ENCODE data around the gene CALML6.
"Not testable (repeated sequence)": the region's sequence is repeated elsewhere in the genome, so short reads cannot be mapped to it uniquely, and the experiment has no call there.

The CALML6 gene

DNA sequence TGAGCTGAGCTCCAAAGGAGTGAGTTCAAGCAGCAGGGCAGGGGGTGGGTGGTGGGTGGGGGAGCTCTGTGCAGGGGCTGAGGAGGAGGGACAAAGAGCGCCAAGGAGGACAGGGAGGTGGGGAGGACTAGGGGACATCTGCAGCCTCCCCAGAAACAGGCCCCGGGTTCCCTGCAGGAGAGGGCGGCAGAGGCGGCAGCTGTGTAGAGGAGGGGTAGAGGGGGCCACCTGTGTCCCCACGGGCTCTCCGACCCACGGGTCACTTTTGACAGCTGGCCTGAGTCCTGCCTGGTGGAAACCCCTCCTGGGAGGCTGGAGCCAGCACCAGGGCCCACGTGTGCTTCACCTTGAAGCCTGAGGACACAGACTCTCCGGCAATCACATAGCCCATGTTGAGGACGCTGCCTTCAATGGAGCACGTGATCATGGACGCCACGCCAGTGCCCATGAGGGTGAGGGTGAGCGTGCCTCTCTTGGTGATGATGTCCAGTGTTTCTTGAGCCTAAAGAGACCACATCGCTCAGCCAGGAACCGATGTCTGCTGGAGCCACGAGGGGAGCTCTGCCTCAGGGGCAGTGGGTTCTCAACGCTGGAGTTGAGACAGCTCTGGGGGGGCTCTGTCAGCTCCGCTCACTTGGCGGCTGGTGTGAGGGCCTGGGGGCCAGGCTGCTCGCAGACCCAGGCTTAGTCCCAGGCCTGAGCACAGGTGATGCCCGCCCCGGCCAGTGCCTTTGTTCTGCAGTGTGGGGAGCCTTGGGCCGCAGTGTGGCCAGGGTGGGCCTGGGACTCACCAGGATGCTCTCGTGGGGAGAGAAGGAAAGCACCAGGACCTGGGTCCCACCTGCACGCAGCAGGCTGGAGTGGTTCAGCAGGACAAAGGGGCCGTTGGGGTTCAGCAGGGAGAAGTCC, 10.6 kb downstream of the CALML6 start:
- no peak for DNase-seq (ENCODE audit: low read depth in 2 of 2)

DNA sequence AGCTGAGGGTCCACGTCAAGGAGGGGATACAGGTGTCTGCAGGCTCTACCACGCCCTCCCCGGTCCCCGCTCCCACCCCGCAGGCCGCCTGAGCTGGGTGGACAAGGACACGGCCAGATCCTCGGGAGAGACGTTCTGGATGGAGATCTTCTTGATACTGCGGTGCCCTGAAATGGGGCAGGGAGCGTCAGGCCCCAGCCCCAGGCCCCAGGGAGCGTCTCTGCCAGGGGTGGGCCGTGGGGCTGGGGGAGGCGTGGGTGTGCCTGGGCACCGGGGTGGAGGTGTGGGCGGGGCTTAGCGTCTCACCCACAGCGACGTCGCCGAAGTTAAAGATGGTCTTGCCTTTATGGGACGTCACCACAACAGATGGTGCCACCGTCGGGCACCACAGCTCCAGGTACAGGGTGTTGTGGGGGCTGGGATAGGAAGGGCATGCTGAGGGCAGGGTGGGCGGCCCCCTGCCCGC, 11.3 kb downstream of the CALML6 start:
- DNase-seq (ENCODE audit: low read depth in 2 of 2), result no peak

DNA sequence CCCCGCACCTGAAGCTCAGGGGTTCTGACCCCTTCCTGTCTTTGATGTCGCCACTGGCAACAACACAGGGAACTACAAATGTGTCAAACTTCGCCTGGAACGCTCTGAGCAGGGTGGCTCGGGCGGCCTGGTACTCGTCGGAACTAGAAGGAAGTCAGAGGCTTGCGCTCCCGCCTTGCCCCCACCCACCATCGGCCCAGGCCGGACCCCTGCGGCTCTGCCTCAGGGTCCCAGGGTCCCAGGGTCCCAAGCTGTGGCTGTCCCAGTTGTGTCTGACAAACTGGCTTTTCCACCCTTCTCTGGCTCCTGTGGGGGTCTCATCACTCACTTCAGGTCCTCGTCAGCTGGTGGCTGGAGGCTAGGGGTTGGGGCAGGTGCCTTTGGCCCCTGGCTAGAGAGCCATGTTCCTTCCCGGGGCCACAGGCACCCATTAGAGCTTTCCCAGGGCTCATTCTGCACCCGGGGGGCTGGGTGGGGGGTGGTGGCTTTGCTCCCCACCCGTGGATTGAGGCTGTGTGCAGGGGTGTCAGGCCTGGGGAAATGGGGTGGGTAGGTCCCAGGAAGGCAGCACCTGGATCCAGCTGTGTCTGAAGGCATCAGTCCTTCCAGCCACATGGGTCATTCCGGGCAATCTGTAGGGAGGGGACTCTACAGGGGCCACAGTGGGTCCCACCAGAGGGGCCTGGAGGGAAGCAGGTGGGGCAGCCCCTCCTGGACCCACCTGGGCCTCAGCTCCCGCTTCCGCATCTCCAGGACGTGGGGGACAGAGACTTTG, 12.0 kb downstream of the CALML6 start:
- DNase-seq (ENCODE audit: low read depth in 2 of 2), result no peak

DNA sequence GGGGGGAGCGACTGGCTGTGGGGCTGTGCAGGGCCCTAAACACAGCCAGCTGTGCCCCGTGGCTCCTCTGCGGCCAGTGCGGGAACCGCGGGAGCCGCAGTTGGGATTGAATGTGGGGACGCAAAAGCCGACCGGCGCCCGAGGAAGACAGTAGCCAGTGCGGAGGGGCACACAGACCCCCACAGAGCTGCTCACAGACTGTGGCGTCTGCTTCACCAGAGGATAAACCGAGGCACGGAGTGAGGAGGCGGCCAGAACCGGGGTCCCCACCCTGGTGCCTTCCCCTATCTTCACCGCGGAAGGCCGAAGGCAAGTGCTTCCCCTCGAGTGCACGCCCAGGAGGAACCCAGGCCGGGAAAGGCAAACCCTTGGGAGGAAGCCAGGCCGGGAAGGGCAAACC, 12.7 kb downstream of the CALML6 start:
- DNase-seq (ENCODE audit: low read depth in 2 of 2), result no peak

DNA sequence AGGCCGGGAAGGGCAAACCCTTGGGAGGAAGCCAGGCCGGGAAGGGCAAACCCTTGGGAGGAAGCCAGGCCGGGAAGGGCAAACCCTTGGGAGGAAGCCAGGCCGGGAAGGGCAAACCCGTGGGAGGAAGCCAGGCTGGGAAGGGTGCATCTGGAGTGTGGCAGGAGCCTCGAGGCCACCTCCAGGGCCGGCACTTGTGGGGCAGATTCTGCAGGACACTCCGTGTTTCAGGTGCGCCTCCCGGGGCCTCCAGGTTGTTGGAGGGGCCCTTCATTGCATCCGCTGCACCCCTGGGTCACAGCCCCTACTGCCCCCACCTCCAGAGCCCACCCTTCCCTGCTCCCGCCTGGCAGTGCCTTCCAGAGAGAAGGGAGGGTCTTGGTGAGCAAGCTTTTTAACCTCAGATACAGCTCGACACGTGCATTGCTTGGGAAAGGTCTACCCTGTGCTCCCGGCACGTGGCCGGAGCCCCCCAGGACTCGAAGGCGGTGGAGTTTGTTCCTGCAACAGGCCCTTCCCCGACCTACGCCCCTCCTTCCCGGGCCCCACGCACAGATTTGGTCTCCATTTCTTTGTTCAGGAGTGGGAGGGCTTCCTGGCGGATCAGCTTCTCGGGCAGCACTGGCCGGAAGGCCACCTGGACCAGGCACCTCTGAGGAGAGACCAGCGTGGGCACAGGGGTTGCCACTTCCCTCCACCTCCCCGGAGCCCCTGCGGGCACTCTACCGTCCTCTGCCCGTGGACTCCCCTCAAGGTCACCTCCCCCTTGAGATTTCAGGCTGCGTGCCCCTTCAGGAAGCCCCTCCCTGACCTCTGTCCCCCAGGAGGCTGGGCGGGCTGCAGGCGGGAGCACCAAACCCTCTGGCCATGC, 13.4 kb downstream of the CALML6 start:
- DNase-seq (ENCODE audit: low read depth in 2 of 2), result no peak

DNA sequence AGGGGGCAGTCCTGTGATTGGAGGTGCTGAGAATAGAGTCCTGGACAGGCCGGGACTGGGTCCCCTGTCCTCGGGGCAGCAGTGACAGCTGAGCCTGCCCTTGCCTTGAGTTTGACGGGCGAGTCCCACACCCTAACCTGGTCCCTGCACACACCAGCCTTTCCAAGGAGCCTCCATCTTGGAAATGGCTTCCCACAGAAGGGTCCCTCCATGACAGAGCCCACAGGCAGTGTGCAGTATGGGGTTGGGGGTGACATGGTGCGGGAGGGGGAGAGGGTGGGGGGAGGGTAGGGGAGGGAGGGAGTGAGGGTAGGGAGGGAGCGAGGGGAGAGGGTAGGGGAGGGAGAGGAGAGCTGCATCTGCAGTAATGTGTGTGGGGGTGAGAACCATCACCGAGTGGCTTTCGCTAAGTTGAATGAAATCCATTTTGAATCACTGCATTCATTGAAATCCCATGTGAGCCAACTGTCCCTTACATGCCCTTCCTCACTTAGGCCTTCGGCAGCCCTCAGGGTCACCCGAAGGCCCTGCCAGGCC, 14.1 kb downstream of the CALML6 start:
- DNase-seq (ENCODE audit: low read depth in 2 of 2), result no peak

DNA sequence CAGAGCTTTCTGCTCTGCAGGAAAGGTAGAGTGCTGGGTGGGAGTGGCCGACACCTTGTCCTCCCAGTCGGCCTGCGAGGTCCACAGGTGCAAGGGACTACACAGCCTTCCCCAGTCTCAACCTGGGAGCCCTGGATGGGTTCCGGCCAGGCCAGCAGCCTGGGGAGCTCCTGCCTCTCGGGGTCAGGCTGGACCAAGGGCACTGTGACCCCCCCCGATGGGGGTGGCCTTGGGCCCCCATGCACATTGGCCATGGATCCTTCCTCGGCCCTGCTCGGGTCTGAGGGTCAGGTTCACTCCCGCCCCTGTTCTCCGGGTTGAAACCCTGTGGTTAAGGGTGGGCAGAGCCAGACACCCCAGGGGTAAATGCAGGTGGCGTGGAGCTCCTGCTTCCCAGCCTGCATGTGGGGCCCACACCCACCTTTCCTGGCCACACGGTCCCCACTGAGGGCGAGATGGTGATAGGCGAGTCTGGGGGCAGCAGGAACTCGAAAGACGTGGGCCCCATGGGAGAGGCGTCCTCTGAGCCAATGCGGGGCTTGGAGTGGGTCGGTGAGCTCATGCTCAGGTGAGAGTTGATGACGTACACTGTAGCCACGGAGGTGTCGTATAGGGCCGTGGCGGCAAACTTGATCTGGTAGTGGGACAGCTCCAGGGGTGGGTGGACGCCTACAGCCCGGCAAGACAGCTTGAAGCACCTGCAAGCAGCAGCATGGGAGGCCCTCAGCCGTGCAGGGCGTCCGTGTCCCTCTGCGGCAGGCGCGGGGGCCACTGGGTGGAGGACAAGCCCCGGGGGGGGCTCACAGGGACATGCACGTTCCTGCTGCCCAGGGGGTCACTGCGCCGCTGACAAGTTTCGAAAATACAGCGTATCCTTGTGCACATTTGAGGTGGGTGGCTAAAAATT, 14.8 kb downstream of the CALML6 start:
- no peak for DNase-seq (ENCODE audit: low read depth in 2 of 2)

DNA sequence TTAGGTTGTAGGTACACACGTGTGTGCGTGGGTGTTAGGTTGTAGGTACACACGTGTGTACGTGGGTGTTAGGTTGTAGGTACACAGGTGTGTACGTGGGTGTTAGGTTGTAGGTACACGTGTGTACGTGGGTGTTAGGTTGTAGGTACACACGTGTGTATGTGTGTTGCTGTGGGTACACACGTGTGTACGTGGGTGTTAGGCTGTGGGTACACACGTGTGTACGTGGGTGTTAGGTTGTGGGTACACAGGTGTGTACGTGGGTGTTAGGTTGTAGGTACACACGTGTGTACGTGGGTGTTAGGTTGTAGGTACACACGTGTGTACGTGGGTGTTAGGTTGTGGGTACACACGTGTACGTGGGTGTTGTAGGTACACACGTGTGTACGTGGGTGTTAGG, 19.8 kb downstream of the CALML6 start:
- not testable (repeated sequence) for DNase-seq (ENCODE audit: low read depth in 2 of 2)

DNA sequence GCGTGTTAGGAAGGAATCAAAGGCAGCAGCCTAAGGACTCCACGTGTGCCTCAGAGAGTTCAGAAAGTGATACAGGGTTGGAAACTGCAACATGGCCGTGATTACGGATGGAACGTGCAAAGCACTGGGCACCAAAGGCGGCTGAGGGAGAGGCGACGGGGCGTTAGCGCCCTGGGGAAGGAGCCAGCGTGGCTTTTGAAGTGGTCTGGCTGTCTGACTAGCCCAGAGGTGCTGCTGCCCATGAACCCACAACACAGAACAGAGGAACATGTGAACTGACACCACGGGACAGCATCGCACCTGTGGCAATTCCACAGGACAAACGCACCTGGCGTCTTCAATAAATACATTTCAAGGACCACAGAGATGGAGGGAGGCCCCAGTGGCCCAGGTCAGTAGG, 22.0 kb downstream of the CALML6 start:
- DNase-seq (ENCODE audit: low read depth in 2 of 2), result no peak

DNA sequence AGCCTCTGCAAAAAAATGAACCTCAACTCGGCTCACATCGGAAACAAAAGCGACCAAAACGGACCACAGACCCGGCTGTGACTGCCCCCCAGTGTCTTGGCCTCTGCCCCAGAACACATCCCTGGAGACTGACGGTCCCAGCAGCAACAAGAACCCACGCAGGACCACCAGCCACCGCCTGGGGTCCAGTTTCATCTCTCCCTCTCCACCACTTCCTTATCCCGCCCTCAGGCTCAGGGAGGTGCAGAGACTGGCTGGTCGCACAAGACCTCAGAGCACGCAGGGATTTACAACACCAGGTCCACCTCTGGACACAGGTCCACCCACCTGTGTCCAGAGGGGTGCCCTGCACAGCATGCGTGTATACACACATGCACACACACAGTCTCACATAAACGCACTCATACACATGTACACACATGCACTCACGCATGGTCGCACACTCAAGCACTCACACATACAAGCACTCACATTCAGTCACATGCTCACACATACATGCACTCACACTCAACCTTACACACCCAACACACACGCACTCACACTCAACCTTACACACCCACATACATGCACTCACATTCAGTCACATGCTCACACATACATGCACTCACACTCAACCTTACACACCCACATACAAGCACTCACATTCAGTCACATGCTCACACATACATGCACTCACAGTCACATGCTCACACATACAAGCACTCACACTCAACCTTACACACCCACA, 22.7 kb downstream of the CALML6 start:
- no peak for DNase-seq (ENCODE audit: low read depth in 2 of 2)

DNA sequence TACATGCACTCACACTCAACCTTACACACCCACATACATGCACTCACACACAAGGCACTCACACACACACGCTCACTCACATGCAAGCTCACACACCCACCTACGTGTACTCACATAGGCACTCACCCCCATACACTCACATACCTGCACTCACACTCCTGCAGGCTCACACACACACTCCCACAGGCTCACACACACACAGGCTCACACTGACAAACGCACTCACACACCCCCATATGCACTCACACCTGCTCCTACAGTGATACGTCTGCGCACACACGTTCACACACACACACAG, 23.2 kb downstream of the CALML6 start:
- DNase-seq (ENCODE audit: low read depth in 2 of 2), result no peak

DNA sequence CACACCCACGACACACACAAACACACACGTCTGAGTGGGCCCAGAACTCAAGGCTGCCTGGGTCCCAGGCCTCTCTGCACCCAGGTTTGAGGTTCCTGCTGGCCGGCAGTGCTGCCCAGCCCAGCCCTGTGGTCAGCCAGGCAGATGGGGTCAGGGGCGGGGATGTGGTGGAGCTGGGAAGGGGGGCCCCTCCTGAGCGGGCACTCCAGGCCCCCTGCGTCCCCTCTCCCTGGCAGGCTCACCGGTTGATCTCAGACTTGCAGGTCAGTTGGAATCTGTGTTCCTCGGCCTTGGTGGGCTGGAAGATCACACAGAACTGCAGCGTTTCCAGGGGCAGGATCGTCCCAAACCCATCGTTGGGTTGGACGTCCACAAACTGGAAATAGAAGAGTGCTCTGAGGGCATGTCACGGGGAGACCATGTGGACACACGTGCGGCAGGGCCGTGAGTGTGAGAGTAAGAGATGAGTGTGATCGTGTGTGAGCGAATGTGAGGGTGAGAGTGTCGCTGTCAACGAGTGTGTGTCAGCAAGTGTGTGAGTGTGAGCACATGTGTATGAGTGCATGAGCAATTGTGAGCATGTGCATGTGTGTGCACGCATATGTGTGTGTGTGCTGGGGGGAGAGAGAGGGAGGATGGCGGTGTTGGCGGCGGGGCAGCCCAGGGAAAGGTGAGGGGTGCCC, 23.7 kb downstream of the CALML6 start:
- no peak for DNase-seq (ENCODE audit: low read depth in 2 of 2)

DNA sequence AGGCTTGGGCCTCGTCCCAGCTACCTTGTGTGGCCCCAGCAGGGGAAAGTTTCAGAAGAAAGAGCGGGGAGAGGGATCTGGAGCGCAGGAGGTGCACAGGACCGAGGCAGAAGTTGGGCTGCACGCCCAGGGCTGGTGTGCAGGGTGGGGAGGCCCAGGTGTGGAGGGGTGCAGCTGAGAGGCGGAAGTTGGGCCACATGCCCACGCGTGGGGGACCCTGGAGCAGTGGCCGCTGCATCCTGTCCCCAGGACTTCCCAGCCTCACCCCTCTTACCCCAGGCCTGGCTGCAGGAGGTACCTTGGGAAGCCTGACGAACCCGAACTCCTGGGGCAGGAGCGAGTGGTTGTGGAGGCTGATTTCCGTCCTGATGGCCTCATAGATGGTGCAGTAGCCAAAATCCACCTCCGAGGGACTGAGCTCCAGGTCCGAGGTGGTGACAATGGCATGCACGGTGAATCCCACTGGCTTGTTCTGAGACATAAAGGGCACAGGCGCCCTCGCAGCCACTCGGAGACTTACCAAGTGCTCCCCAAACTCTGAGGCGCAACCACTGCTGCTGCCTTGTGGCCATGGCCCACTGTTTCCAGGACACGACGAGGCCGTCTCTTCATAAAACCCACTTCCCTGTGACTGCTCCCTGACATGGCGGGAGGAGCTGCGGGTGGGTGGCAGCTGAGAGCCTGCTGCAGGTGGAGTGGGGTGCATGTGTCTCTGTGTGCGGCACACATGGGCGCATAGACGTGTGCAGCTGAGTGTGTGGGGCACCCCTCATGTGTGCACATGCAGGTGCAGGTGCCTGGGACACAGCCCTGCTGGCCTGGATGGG, 24.4 kb downstream of the CALML6 start:
- no peak for DNase-seq (ENCODE audit: low read depth in 2 of 2)

DNA sequence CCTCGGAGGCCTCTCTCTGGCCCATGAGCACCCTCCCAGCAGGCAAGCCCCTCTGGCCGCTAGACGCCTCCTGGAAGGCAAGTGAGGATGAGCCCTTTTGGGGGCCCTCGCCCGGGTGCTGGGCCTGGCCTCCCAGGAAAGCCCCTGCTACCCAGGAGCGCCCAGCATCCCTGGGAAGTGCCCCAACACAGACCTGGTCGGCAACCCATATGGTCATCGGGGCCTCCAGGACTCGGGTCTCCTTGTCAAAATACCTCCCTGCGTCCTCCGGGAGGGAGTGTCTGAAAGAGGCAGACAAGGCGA, 25.0 kb downstream of the CALML6 start:
- no peak for DNase-seq (ENCODE audit: low read depth in 2 of 2)

DNA sequence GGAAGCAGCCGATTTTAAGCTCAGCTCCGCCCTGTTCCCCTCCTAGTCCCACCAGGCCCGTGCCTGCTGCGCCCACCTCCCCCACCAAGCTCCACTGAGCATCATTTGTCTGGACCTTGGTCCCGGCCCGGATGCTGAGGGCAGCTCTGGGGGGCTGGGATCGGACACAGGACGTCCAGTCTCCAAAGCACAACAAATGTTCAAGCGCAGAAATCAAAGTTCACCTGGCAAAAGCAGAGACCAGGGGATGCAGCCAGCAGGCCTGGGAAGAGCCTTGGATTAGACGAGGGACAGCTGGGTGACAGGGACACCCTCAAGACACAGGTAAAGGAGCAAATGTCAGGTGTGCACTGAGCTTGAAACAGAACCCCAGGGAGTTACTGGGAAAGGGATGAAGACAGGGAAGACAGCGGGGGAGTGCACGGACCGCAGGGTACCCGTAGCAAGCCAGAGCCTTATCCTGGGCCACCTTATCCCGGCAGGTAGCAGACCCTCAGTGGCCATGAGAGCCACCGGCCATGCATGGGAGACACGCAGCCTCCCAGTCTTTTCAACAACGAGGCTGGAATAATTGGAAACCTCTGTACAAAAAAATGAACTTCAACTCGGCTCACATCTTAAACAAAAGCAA, 26.3 kb downstream of the CALML6 start:
- DNase-seq (ENCODE audit: low read depth in 2 of 2), result no peak

DNA sequence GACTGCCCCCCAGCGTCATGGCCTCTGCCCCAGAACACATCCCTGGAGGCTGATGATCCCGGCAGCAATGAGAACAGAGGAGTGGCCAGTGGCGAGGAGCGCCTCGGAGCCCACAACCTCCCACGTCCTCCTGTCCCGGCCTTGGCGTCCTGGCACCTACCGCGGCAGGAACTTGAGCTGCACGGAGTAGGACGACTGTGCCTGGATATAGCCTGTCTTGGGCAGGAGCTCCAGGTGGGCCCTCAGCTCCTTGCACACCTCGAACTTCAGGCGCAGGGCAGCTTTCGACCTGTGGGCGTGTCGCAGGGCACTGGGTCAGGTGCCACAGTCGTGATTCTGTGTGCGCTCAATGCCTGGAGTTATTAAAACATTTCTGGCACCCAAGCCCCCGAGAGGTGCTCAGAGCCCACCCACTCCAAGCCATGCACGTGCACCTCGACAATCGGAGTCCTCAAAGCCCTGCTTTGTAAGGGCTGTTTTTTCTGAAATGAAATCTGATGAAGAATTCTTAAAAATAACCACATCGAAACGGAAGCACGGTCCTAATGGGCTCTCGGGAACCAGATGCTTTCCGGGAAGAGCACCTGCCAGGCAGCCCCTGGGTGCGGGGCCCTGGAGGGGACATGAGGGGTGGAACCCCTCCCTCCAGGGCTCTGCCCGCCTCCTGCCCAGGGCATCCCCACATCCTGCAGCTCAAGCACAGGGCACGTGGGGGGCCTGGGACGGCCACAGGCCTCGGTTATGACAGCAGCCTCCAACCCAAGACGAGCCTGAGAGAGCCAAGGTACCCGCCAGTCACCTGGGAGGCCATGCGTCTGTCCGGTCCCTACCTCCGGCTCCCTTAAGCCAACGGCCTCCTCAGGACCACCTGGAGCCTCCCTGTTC, 27.1 kb downstream of the CALML6 start:
- DNase-seq (ENCODE audit: low read depth in 2 of 2), result no peak
